GM18867 (cell line): ENCODE measurements around the gene RAB33B.

Experiments used
- ATAC-seq: cut with Tn5 transposase; IDR thresholded peaks from one replicate; pipeline ENCODE4 v1.9.1; 2021; ENCODE audit warnings: mild to moderate bottlenecking, moderate library complexity; ENCODE audit not compliant: unreplicated experiment

Gene RAB33B

GRCh38 chr4:139503622-139504166 lies 49.8 kb downstream of the RAB33B start:
- no peak for ATAC-seq

- no peak for ATAC-seq
Observed at GRCh38 chr4:139506774-139507173, 52.9 kb downstream of the RAB33B start.

GRCh38 chr4:139508581-139509237 lies 54.8 kb downstream of the RAB33B start:
- ATAC-seq: no peak

GRCh38 chr4:139509727-139510410 lies 55.9 kb downstream of the RAB33B start:
- no peak for ATAC-seq

- ATAC-seq: no peak
Observed at GRCh38 chr4:139511320-139511719, 57.4 kb downstream of the RAB33B start.

GRCh38 chr4:139514382-139515059 lies 60.6 kb downstream of the RAB33B start:
- ATAC-seq: no peak

- no peak for ATAC-seq
Observed at GRCh38 chr4:139515531-139515958, 61.6 kb downstream of the RAB33B start.

- no peak for ATAC-seq
Observed at GRCh38 chr4:139521754-139522401, 68.0 kb downstream of the RAB33B start.

GRCh38 chr4:139522457-139522856 lies 68.5 kb downstream of the RAB33B start:
- no peak for ATAC-seq

GRCh38 chr4:139523076-139523475 lies 69.2 kb downstream of the RAB33B start:
- ATAC-seq: no peak

- no peak for ATAC-seq
Observed at GRCh38 chr4:139524062-139524631, 70.2 kb downstream of the RAB33B start.

- ATAC-seq: peak; percentile 67
Observed at GRCh38 chr4:139525414-139525813, 71.5 kb downstream of the RAB33B start.
